Type B pancreatic cell (in vitro differentiated cells): ENCODE results near the gene ZNF444. TPM values are rescaled to one million over a fixed set of nuclear protein-coding genes. Genes with fewer than 3 reads are reported as not detected.

Source experiments
- DNase-seq: peaks from one replicate; pipeline ENCODE4 v3.0.0; 2021; ENCODE audit warnings: mixed read lengths; ENCODE audit not compliant: unreplicated experiment; ENCODE audit errors: extremely low spot score
- H3K27ac Mint-ChIP-seq: 2 replicates; pipeline ENCODE4 v1.8.0; 2021; ENCODE audit warnings: mild to moderate bottlenecking, mixed read lengths
- H3K27me3 Mint-ChIP-seq: 2 replicates; pipeline ENCODE4 v1.8.0; 2021; ENCODE audit warnings: mixed read lengths
- H3K36me3 Mint-ChIP-seq: 2 replicates; pipeline ENCODE4 v1.8.0; 2021; ENCODE audit warnings: mixed read lengths
- H3K4me1 Mint-ChIP-seq: one replicate; pipeline ENCODE4 v1.8.0; 2021; ENCODE audit warnings: mixed read lengths; ENCODE audit not compliant: unreplicated experiment
- H3K4me3 Mint-ChIP-seq: 2 replicates; pipeline ENCODE4 v1.8.0; 2021; ENCODE audit warnings: mild to moderate bottlenecking, mixed read lengths
- H3K9me3 Mint-ChIP-seq: 2 replicates; pipeline ENCODE4 v1.8.0; 2021; ENCODE audit warnings: mixed read lengths
- total RNA-seq: library from RNA; stranded (reverse); gene quantifications from 2 replicates; pipeline ENCODE4 v1.2.1, GENCODE V29; 2021; ENCODE audit warnings: low replicate concordance
- TF ChIP-seq, protein P1 (sequence below): fragments of 200-600 bp; sonication (generic); conservative IDR thresholded peaks from 2 replicates; pipeline ENCODE4 v1.5.0; 2021; ENCODE audit warnings: antibody characterized with exemption, mild to moderate bottlenecking

The ZNF444 gene
- total RNA-seq, 1 donor from 2014 or later = 40.7 TPM

DNA sequence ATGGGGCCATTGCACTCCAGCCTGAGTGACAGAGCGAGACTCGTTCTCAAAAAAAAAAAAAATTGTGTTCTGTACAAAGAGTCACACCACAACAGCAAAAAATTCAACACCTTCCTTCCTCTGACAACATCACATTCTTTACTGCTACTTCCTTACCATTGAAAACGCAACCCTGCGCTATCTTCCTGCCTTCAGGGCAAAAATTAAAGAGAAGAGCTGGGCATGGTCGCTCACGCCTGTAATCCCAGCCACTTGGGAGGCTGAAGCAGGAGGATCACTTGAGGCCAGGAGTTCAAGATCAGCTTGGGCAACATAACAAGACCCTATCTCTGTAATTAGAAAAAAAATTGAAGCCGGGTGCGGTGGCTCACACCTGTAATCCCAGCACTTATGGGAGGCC, 9.4 kb upstream of the ZNF444 start:
- Mint-ChIP-seq H3K4me3 (no peak overlapping the region), H3K4me1 (peaks cover 18% of the 10 kb centered on the region), H3K27me3 (no peaks in the 10 kb centered on the region), H3K36me3 (no peaks in the 10 kb centered on the region), H3K27ac (peak overlapping the region; percentile 25), H3K9me3 (no peaks in the 10 kb centered on the region)
- no peak for DNase-seq
- TF ChIP-seq, protein P1, sequence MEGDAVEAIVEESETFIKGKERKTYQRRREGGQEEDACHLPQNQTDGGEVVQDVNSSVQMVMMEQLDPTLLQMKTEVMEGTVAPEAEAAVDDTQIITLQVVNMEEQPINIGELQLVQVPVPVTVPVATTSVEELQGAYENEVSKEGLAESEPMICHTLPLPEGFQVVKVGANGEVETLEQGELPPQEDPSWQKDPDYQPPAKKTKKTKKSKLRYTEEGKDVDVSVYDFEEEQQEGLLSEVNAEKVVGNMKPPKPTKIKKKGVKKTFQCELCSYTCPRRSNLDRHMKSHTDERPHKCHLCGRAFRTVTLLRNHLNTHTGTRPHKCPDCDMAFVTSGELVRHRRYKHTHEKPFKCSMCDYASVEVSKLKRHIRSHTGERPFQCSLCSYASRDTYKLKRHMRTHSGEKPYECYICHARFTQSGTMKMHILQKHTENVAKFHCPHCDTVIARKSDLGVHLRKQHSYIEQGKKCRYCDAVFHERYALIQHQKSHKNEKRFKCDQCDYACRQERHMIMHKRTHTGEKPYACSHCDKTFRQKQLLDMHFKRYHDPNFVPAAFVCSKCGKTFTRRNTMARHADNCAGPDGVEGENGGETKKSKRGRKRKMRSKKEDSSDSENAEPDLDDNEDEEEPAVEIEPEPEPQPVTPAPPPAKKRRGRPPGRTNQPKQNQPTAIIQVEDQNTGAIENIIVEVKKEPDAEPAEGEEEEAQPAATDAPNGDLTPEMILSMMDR = no peak

DNA sequence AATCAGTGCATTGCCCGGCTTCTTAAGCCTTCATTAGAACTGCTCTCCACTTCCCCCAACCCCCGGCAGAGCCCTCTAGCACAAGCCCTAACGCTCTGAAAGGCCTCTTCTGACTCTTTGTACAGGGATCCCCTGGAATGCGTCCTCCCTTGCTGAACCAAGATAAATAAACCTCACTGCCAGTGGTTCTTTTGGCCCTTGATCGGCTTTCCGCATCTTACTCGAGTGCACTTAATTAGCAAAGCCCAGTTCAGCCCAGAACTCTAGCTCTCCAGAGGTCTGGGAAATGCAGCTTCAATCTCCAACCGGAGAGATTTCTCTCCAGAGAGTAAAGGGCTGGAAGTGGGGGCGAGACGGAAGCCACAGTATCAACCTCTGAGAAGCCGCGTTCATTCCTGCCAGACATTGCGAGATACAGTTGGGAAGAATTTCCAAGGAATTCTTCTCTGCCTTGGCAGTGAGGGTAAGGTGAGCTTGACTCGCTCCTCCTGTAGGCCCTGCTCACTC, 8.7 kb upstream of the ZNF444 start:
- H3K9me3 Mint-ChIP-seq = no peaks in the 10 kb centered on the region
- peak overlapping the region; percentile 75 for H3K27ac Mint-ChIP-seq
- H3K4me1 Mint-ChIP-seq = peaks cover 18% of the 10 kb centered on the region
- no peaks in the 10 kb centered on the region for H3K36me3 Mint-ChIP-seq
- peak overlapping the region; percentile 10 for H3K4me3 Mint-ChIP-seq
- no peaks in the 10 kb centered on the region for H3K27me3 Mint-ChIP-seq
- no peak for DNase-seq
- TF ChIP-seq, protein P1 = no peak

DNA sequence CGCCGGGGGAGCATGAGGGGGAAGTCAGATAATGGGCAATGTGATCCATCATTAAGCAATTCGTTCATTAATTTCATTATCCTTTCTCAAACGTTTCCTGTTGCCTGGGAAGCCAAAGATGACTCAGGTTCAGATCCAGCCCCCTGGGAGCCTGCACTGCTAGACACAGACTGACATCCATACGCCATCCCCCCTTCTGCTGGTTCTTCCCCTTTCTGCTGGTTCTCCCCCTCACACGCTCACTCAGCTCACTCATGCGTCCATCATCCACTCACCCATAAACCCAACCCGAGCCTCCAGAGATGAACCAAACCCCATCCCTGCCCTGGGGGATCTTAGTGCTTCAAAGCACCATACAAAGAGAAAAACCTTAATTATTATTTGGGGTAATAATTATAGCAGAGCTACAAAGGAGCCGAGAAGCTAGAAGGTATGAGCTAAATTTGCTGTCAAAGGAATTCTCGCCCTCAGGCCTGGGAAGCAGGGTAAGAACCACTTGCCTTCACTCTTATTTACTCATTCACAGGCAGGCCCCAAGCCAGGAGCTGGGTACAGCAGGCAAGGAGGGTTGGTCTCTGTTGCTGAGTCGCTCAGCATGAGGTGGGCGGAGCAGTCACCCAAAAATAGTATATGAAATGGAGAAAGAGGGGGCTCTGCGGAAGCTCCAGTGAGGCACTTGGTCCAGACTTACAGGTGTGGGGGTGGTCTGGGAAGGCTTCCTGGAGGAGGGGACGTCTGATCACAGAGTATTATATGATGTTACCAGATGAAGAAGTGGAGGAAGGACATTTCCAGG, 7.0 kb upstream of the ZNF444 start:
- TF ChIP-seq, protein P1 = no peak
- Mint-ChIP-seq H3K36me3 (no peaks in the 10 kb centered on the region), H3K9me3 (no peaks in the 10 kb centered on the region), H3K4me3 (no peak overlapping the region), H3K27ac (peak overlapping the region; percentile 64), H3K27me3 (no peaks in the 10 kb centered on the region), H3K4me1 (peaks cover 18% of the 10 kb centered on the region)
- no peak for DNase-seq

DNA sequence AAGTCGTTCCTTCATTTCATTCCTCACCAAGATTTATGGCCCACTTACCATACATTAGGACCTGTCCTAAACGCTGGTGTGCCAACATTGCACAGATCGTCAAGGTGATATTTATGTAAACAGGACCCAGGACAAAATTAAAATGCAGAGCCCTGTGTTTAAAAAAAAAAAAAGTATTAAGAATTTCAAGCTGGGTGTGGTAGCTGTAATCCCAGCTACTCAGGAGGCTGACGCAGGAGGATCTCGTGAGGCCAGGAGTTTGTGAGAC, 6.5 kb upstream of the ZNF444 start:
- H3K36me3 Mint-ChIP-seq = no peaks in the 10 kb centered on the region
- TF ChIP-seq, protein P1 = no peak
- no peak overlapping the region for H3K4me3 Mint-ChIP-seq
- H3K27me3 Mint-ChIP-seq = no peaks in the 10 kb centered on the region
- peaks cover 19% of the 10 kb centered on the region for H3K4me1 Mint-ChIP-seq
- peak overlapping the region; percentile 64 for H3K27ac Mint-ChIP-seq
- no peaks in the 10 kb centered on the region for H3K9me3 Mint-ChIP-seq
- no peak for DNase-seq

DNA sequence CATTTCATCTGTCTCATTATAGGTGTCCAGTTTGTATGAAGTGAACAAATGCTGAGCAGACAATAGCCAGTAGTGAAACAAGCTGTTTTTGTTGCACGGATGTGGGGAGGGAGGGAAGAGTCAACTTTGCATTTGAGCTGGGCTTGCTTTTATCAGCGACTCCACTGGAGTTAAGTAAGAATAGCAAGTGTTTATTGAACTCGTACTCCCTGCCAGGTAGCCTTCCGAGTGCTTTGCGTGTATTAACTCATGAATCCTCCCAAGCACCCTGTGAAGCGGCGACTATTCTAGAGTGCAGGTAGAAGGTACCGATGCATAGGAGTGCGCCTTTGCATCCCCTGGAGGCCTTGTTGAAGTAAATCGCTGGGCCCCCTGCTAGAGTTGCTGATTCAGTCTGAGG, 4.7 kb upstream of the ZNF444 start:
- no peak overlapping the region for H3K27ac Mint-ChIP-seq
- H3K9me3 Mint-ChIP-seq = no peaks in the 10 kb centered on the region
- H3K4me3 Mint-ChIP-seq = no peak overlapping the region

More for the DNA sequence above, 4.7 kb upstream of the ZNF444 start:
- Mint-ChIP-seq H3K36me3 (no peaks in the 10 kb centered on the region), H3K4me1 (peaks cover 33% of the 10 kb centered on the region), H3K27me3 (no peaks in the 10 kb centered on the region)
- DNase-seq = no peak
- TF ChIP-seq, protein P1 = no peak
